K562 (cell line): ENCODE measurements around the gene LTA. TPM values are rescaled to one million over a fixed set of nuclear protein-coding genes. Genes with fewer than 3 reads are reported as not detected.
A peak's percentile ranks its signal among the peaks of the same experiment; 100 is the strongest.

Experiments
- BRD9 ChIP-seq: fragments of 450-650 bp; IDR thresholded peaks from 2 replicates; pipeline ENCODE4 v1.6.1; 2018; ENCODE audit warnings: low read depth; ENCODE audit not compliant: partially characterized antibody
- CBFA2T3 ChIP-seq: fragments of 450-650 bp; IDR thresholded peaks from 2 replicates; pipeline ENCODE4 v1.6.1; 2017
- GTF2A2 ChIP-seq: IDR thresholded peaks from 2 replicates; pipeline ENCODE4 v1.6.1; 2016; ENCODE audit warnings: mild to moderate bottlenecking, missing genetic modification characterization, missing compliant biosample characterization
- IFI16 ChIP-seq: fragments of 250-450 bp; sonication (Bioruptor Pico); IDR thresholded peaks from 2 replicates; pipeline ENCODE4 v2.1.2; 2022; ENCODE audit warnings: mild to moderate bottlenecking, inconsistent platforms
- KLF13 ChIP-seq: fragments of 450-650 bp; IDR thresholded peaks from 2 replicates; pipeline ENCODE4 v1.6.1; 2016; ENCODE audit warnings: missing genetic modification characterization, low read depth, mild to moderate bottlenecking, missing compliant biosample characterization, moderate library complexity, borderline replicate concordance
- MAFK ChIP-seq: IDR thresholded peaks from 2 replicates; pipeline ENCODE4 v1.6.1; 2011; ENCODE audit warnings: low read length, improper control_type of control experiment
- MXD1 ChIP-seq: fragments of 250-450 bp; sonication (Bioruptor Pico); IDR thresholded peaks from 2 replicates; pipeline ENCODE4 v1.8.0; 2021; ENCODE audit warnings: borderline replicate concordance, mild to moderate bottlenecking, moderate library complexity; ENCODE audit not compliant: poor library complexity, severe bottlenecking
- NFRKB ChIP-seq: fragments of 450-650 bp; IDR thresholded peaks from 2 replicates; pipeline ENCODE4 v1.6.1; 2016; ENCODE audit warnings: low read depth
- PHB ChIP-seq: fragments of 250-450 bp; sonication (Bioruptor Pico); IDR thresholded peaks from 2 replicates; pipeline ENCODE4 v1.5.0; 2021
- POLR2AphosphoS5 ChIP-seq: IDR thresholded peaks from 2 replicates; pipeline ENCODE4 v1.6.1; 2011; ENCODE audit warnings: mild to moderate bottlenecking, low read depth, low read length, moderate library complexity; ENCODE audit not compliant: control insufficient read depth, insufficient read depth
- PREB ChIP-seq: sonication (generic); formaldehyde crosslinking; IDR thresholded peaks from 2 replicates; pipeline ENCODE4 v1.8.1; 2023; ENCODE audit warnings: mild to moderate bottlenecking, missing genetic modification reagents
- RBM39 ChIP-seq: fragments of 200-400 bp; formaldehyde crosslinking; optimal IDR thresholded peaks from 2 replicates; pipeline ENCODE3; 2018; ENCODE audit warnings: low read depth, low read length
- SMAD2 ChIP-seq: fragments of 150-350 bp; IDR thresholded peaks from 2 replicates; pipeline ENCODE4 v1.6.1; 2014; ENCODE audit warnings: low read depth, mild to moderate bottlenecking, low read length
- SMAD3 ChIP-seq: fragments of 450-650 bp; formaldehyde crosslinking; conservative IDR thresholded peaks from 2 replicates; pipeline ENCODE4 v1.4.0; 2020; ENCODE audit warnings: mild to moderate bottlenecking
- TAF7 ChIP-seq: fragments of 450-650 bp; IDR thresholded peaks from 2 replicates; pipeline ENCODE4 v1.6.1; 2016; ENCODE audit warnings: missing genetic modification characterization, missing compliant biosample characterization
- TOE1 ChIP-seq, 2 experiments: fragments of 450-650 bp in 1 of 2; sonication (generic) in 1 of 2; formaldehyde crosslinking in 1 of 2; IDR thresholded peaks; 2 replicates each; pipeline versions ENCODE4 v1.7.1 to v1.8.0; 2016 to 2022; ENCODE audit warnings: borderline replicate concordance in 2 of 2, mild to moderate bottlenecking in 2 of 2, antibody characterized with exemption in 1 of 2, inconsistent platforms in 1 of 2, low read depth in 1 of 2, missing genetic modification reagents in 1 of 2, moderate library complexity in 1 of 2
- YY1 ChIP-seq, 3 experiments: IDR thresholded peaks; 2 replicates each; pipeline ENCODE4 v1.6.1; 2011; ENCODE audit warnings: low read length in 2 of 3, mild to moderate bottlenecking in 2 of 3, moderate library complexity in 2 of 3, borderline replicate concordance in 1 of 3, control low read depth in 1 of 3, low read depth in 1 of 3; ENCODE audit not compliant: insufficient read depth in 3 of 3, insufficient replicate concordance in 2 of 3, control insufficient read depth in 1 of 3, insufficient read length in 1 of 3; ENCODE audit errors: extremely low read depth in 1 of 3
- ZBTB9 ChIP-seq: fragments of 450-650 bp; formaldehyde crosslinking; IDR thresholded peaks from 2 replicates; pipeline ENCODE4 v1.4.0; 2020; ENCODE audit warnings: mild to moderate bottlenecking, moderate library complexity
- ZNF263 ChIP-seq: sonication (generic); formaldehyde crosslinking; IDR thresholded peaks from 2 replicates; pipeline ENCODE4 v1.8.0; 2022; ENCODE audit warnings: mild to moderate bottlenecking, missing genetic modification reagents, borderline replicate concordance
- ZNF586 ChIP-seq: fragments of 450-650 bp; formaldehyde crosslinking; conservative IDR thresholded peaks from 2 replicates; pipeline ENCODE4 v1.4.0; 2020; ENCODE audit warnings: mild to moderate bottlenecking, moderate library complexity
- polyA plus RNA-seq, 8 experiments: library from polyadenylated mRNA; depleted of rRNA in 4 of 8; stranded (reverse) in 5 of 8; unstranded in 3 of 8; fragments of >200 nt; fragmentation: Nextera tagmentation in 2 of 8; fragmentation: Illumina TruSeq in 1 of 8; extraction: Ambion mirVana in 2 of 8; extraction: Trizol in 1 of 8; gene quantifications; 2 replicates each; pipeline versions ENCODE4 v1.2.1 to v1.2.3, GENCODE V29; 2011 to 2014; ENCODE audit warnings: inconsistent platforms in 1 of 8, missing spikeins in 1 of 8
- total RNA-seq, 7 experiments: library from RNA; depleted of rRNA in 6 of 7; stranded (reverse); fragments of >200 nt in 6 of 7; fragmentation: Illumina TruSeq in 2 of 7; extraction: Trizol in 2 of 7; gene quantifications; 2 replicates each; pipeline versions ENCODE4 v1.2.1 to v1.2.3, GENCODE V29; 2011 to 2021; ENCODE audit warnings: low replicate concordance in 1 of 7
- TF ChIP-seq, protein P1 (sequence below): sonication (generic); formaldehyde crosslinking; IDR thresholded peaks from 2 replicates; pipeline ENCODE4 v1.8.0; 2022; ENCODE audit warnings: mild to moderate bottlenecking, missing genetic modification reagents

Gene LTA
- total and polyA plus RNA-seq, 9 of the 15 experiments (the other 6 are each of a cell fraction or from before 2014, with no cell fraction given): 0.80 TPM; not detected in 8

DNA sequence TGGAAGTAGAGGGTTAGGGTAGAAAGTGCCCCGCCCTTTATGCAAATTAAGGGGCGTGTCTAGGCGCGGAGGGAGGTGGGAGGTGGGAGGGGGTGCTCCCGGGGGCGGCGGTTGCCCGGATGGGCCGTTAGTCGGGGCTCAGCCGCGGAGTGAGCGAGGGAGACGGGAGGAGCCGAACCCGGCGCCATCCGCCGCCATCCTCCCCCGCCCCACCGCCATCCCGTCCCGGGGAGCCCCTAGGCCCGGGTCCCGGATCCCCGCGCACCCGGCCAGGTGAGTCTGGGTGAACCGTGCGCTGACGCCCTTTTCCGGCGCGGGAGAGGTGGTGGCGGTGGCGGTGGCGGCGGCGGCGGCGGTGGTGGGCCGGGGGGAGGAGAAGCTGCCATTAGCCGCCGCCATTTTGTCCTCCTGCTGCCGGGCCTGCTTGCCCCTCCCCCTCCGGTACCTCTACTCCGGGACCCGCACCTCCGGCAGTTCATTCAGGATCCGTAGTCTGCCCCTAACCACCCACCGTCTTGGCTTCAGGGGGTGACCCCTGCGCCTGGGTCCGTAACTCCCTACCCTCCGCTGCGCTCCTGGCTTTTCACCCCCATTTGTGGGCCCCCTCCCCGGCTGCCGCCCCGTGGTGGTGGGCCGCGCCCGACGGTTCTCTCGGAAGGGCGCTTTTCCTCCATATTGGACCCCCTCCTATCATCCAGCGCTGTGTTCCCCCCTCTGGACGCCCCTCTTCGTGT is 48.7 kb downstream of the LTA start, which contains the start of gene PRRC2A (continued):
- TF ChIP-seq CBFA2T3: peak; percentile 33; the same call in 1 of the 2 replicates
- TF ChIP-seq BRD9: peak; percentile 92
- peak; percentile 100 for TF ChIP-seq TAF7
- TF ChIP-seq MXD1: peak; percentile 35
- TF ChIP-seq RBM39: peak; percentile 36
- TF ChIP-seq MAFK: no peak
- TF ChIP-seq PHB: peak; percentile 53; the same call in 1 of the 2 replicates
- TF ChIP-seq POLR2AphosphoS5: peak; percentile 79
- TF ChIP-seq NFRKB: peak; percentile 100
- TF ChIP-seq GTF2A2 (tag): peak; percentile 89
- 0 out of 2 replicates have a peak, but pooled peaks have one; percentile 57 for TF ChIP-seq PREB
- no peak for TF ChIP-seq IFI16 (CRISPR knock-in tag)
- peak; percentile 92 to 96 (median 92) for TF ChIP-seq YY1 (IDR thresholded peaks at IDR 0.05; ENCODE audit: borderline replicate concordance in 1 of 3, control insufficient read depth in 1 of 3, extremely low read depth in 1 of 3, insufficient read depth in 3 of 3, insufficient read length in 1 of 3, insufficient replicate concordance in 2 of 3, low read depth in 1 of 3, low read length in 2 of 3)
- peak; percentile 80 for TF ChIP-seq SMAD3
- peak; percentile 48 for TF ChIP-seq KLF13 (tag)
- 0 out of 2 replicates have a peak, but pooled peaks have one; percentile 64 for TF ChIP-seq ZBTB9 (CRISPR knock-in tag)
- no peak for TF ChIP-seq ZNF586 (CRISPR knock-in tag)
- TF ChIP-seq ZNF263: peak; percentile 57; the same call in 1 of the 2 replicates
- TF ChIP-seq SMAD2: no peak
- TF ChIP-seq TOE1 (IDR thresholded peaks at IDR 0.05; ENCODE audit: borderline replicate concordance): no peak; the same call in 1 of the 2 replicates
- TF ChIP-seq TOE1 (CRISPR knock-in tag; IDR thresholded peaks at IDR 0.05; ENCODE audit: borderline replicate concordance, low read depth): no peak
- TF ChIP-seq, protein P1, sequence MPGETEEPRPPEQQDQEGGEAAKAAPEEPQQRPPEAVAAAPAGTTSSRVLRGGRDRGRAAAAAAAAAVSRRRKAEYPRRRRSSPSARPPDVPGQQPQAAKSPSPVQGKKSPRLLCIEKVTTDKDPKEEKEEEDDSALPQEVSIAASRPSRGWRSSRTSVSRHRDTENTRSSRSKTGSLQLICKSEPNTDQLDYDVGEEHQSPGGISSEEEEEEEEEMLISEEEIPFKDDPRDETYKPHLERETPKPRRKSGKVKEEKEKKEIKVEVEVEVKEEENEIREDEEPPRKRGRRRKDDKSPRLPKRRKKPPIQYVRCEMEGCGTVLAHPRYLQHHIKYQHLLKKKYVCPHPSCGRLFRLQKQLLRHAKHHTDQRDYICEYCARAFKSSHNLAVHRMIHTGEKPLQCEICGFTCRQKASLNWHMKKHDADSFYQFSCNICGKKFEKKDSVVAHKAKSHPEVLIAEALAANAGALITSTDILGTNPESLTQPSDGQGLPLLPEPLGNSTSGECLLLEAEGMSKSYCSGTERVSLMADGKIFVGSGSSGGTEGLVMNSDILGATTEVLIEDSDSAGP (CRISPR knock-in tag): 0 out of 2 replicates have a peak, but pooled peaks have one; percentile 34
